Endometrium (tissue), 2 donors: ENCODE data around the gene FYTTD1.

Source experiments
- FAIRE-seq: peaks from 2 replicates; lab custom pipeline; 2012; peaks lifted over from hg19 to GRCh38; lab: Jason Lieb, UNC
- donor health status: control.
- donor health status: control.

Gene FYTTD1

GRCh38 chr3:197737749-197738462 is 11.8 kb upstream of the FYTTD1 start:
- FAIRE-seq = no peak

DNA sequence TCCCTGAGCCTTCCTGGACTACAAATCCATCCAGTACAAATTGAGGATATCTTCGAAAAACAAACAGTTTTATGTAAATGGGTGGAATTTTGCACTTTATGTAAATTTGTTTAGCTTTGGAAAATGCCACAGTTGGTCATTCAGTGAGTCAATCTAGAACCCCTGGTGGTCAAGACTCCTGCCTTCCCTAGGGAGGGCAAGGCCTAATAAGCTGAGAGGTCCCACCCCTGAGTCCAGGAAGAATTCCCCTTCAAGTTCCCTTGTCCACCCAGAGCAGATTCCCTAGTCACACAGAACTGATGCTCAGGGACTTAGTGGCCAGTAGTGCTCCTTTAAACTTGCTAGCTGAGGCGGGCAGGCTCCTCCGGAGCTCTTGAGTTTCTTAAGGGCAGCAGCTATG is 6.9 kb upstream of the FYTTD1 start:
- FAIRE-seq = no peak

- FAIRE-seq = no peak
Observed at GRCh38 chr3:197746209-197746608, 3.5 kb upstream of the FYTTD1 start.

GRCh38 chr3:197746801-197747237 is 2.9 kb upstream of the FYTTD1 start:
- FAIRE-seq = no peak

- FAIRE-seq = no peak
Observed at GRCh38 chr3:197748597-197749314, 927 bp upstream of the FYTTD1 start.

DNA sequence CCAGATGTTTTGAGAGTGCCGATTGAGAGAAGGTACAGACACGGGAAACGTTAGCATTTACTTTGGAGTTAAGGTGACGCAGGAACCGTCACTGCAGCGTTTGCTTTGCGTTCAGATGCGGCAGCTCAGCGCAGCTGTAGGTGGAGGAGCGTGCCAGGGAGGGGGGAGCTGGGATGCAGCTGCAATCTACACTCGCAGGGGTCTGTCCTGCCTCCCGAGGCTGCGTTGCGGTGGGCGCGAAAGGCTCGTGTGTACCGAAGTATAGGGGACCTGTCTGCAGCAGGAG is 425 bp upstream of the FYTTD1 start:
- FAIRE-seq = no peak

DNA sequence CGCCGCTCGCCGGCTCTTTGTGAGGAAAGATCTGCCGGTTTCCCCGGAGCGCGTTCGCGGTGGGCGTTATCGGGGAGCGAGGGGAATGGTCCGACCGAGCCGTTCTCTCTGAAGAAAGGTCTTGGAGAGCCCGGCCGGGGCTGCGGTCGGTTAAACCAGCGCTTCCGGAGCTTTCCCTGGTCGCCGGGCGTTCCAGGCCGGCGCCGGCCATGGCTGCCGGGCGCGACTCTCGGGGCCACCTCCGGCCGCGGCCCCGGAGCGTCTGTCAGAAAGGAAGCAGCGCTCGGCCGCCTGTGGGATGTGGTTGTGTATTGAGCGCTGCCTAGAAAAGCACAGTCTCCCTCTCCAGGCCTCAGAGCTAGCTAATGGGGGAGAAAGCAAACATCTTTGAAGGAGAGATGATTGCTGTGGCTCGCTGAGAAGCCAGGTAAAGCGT is 731 bp downstream of the FYTTD1 start:
- FAIRE-seq = no peak

- no peak for FAIRE-seq
Observed at GRCh38 chr3:197750858-197751737, 1.4 kb downstream of the FYTTD1 start.

- no peak for FAIRE-seq
Observed at GRCh38 chr3:197752107-197752506, 2.4 kb downstream of the FYTTD1 start.

DNA sequence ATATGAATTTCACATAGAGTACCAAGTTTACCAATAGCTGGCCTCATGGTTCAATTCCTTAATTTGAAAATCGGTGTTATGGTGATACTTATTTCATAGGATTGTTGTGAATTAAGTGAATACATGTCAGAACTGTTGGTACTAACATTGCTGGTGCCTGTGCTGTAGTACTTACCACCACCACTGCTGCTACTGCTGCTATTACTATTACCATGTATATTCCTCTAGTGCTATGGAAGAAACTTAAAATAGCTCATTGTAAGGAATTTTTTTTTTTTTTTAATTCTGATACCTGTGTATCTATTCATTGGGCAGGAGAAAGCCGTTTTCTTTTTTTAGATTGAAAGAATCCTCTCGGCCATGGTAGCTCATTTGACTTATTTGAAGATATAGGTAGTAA is 3.6 kb downstream of the FYTTD1 start:
- FAIRE-seq = no peak

GRCh38 chr3:197756704-197757103 is 7.0 kb downstream of the FYTTD1 start:
- no peak for FAIRE-seq

DNA sequence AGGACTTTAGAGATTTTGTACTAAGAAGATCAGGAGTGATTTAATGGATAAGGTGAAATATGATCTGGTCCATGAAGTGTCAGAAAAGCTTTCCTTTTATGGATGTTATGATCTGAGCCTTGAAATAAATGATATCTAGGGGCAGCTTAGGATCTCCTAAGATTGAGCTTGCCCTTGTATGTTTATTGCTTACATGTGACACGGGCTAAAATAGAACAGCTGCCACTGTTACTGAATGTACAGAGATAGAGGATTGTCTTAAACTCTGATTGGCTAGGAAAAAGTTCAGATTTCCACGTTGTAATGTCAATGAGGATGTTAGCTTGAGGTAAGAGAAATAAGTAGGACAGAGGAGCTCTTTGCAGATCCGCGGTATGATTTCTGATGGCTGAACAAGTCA is 8.8 kb downstream of the FYTTD1 start:
- no peak for FAIRE-seq

GRCh38 chr3:197761784-197762183 is 12.1 kb downstream of the FYTTD1 start:
- no peak for FAIRE-seq

GRCh38 chr3:197775317-197775716 is 25.6 kb downstream of the FYTTD1 start:
- no peak for FAIRE-seq

- FAIRE-seq = no peak
Observed at GRCh38 chr3:197782230-197782629, 32.5 kb downstream of the FYTTD1 start.

DNA sequence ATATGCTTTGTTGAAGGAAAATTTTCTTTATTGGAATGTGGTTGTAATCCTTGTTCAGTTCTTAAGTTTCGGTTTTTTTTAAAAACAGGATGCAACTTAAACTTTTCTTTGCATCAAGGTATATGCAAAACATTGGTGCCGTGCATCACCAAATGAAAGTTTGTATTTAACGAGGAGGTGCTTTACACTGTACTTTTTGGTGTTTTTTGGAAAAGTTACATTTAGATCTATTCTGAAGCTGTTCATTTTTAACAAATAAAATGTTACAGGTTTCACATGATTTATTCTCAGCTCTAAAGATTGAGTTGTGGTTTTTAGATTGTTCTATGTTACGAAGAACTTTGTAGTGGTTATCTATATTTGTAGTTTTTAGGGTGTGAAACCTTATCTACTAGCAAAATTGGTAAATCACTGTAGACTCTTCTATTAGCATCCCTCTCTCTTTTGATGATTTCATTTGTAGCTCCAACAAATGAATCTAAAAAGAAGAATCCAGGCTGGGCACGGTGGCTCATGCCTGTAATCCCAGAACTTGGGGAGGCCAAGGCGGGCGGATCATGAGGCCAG is 34.4 kb downstream of the FYTTD1 start:
- no peak for FAIRE-seq

DNA sequence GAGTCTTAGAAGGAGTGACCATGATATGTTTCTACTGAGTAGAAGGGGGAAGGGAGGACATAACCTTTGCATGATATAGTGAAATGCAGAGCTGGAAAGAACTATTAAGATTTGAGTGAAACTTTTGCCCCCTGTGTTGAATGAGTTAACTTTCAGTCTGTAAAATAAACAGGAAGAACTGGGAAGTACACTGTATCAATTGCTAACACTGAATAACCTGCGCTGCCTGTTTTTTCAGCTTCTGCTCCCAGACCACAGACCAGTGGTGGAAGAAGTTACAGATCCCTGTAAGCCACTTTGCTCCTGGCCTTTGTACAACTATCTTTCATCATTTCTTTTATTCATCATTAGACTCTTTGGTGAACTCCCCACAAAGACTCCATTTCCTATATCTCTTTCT is 37.7 kb downstream of the FYTTD1 start:
- FAIRE-seq = no peak

DNA sequence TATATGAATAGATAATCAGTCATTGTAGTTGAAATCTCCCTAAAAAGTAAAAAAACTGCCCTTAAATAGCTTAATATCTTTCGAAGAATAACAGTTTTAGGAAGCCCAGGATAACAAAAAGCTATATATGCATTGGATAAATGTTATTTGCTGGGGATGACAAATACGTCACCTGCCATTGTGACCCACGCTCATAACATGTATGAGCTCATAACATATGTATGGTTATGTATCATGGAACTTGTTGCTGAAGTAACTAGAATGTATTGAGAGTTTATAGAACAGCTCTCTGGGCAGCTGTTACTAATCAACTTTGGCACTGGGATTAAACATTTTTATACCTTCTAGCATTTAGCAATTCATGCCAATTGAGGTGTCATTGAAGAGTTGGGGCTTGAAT is 39.6 kb downstream of the FYTTD1 start:
- no peak for FAIRE-seq

DNA sequence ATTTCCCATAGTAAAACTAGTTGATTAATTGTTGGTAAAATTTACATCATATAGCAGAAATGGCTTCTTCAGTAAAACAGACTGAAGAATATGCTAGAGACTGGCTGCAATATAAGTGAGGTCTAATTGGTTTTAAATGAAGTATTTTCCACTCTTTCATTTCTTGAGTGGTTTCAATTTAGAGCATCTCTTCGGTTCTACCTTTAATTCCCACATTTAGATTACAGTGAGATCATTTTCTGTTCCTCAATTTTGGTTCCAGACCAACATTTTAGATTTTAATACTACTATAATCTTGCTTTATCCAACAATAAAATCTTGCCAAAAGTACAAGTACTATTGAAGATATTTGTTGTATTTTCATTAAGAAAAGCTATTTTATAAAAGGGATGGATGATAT is 40.4 kb downstream of the FYTTD1 start:
- FAIRE-seq = no peak

DNA sequence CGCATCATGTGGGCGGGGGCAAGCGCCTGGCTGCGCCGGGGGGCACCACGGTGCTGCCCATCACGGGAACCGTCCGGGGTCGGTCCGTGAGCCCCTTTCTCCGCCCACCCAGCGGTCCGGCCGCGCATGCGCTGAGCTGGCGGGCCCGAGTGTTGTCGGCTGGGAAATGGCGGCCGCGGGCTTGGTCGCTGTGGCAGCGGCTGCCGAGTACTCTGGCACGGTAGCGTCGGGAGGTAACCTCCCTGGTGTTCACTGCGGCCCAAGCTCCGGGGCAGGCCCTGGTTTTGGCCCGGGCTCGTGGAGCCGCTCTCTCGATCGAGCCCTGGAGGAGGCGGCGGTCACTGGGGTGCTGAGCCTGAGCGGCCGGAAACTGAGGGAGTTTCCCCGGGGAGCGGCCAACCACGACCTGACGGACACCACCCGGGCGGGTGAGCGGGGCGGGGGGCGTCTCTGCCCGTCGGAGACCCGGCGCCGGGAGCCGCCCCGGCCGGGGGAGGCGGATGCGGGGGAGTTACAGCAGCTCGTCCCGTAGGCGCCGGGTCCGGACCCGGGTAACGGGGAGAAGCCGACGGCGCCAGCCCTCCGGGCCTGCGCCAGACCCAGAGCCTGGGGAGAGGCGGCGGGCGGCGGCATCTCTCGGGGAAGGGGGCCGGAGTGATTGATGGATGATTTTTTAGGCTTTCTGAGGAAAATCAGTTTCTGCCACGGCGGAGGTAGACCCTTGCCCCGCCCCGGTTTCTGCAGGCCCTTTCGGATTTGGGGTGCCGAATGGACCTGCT is 41.6 kb downstream of the FYTTD1 start, which contains the start of gene LRCH3:
TSS of gene LRCH3 (plus strand) at position 142 of the 779 bp plus-strand sequence. CDS start at position 167, 25 bp downstream.
- FAIRE-seq = no peak

DNA sequence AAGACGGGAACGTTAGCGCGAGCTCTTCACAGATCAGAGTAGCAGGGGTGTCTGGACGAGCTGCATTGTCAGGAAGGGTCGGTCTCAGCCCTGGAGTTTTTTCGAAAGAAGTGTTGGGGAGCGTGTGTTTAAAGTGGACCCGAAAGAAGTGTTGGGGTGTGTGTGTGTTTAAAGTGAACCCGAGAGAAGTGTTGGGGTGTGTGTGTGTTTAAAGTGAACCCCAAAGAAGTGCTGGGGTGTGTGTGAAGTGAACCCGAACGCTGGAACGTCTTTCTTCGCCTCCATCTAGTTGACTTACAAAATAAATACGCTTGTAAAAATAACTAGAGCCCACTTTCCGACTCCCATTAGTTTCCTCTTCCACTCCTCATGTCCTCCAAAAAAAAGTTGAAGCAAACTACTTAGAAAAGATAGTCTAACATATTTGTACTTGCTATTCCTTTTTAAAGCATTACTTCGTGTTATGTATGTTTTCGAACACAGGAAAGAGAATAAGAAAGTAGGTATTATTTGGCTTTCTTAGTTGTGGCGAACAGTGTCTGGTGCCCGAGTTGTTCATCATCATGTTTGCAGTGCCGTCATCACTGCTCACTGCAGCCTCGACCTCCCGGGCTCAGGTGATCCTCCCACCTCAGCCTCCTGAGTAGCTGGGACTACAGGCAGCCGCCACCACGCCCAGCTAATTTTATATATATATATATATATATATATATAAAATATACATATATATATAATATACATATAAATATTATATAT is 42.4 kb downstream of the FYTTD1 start:
- FAIRE-seq = no peak
